ENCODE measurements around the gene GMCL1. TPM values are rescaled to one million over a fixed set of nuclear protein-coding genes. Genes with fewer than 3 reads are reported as not detected.

GMCL1 gene
- total and polyA plus RNA-seq, 9 of the 15 experiments (the other 6 are each of a cell fraction or from before 2014, with no cell fraction given), result 7.0 to 27.3 (median 15.4) TPM

- TF ChIP-seq NR4A1 (CRISPR knock-in tag; IDR thresholded peaks at IDR 0.05), result peak; percentile 81; the same call in 1 of the 2 replicates
- peak; percentile 97 for TF ChIP-seq NR4A1 (tag; IDR thresholded peaks at IDR 0.05)
- TF ChIP-seq EGR1 (conservative IDR thresholded peaks at IDR 0.05), result peak; percentile 17; the same call in 1 of the 2 replicates
- TF ChIP-seq PML (IDR thresholded peaks at IDR 0.05; ENCODE audit: low read length), result peak; percentile 99
- peak; percentile 73; the same call in 1 of the 2 replicates for TF ChIP-seq TCFL5 (CRISPR knock-in tag; conservative IDR thresholded peaks at IDR 0.05)
- no peak for TF ChIP-seq ZC3H4 (CRISPR knock-in tag; IDR thresholded peaks at IDR 0.05; ENCODE audit: borderline replicate concordance)
- TF ChIP-seq RAD51 (IDR thresholded peaks at IDR 0.05; ENCODE audit: borderline replicate concordance, low read depth), result peak; percentile 64
- TF ChIP-seq CCNT2 (IDR thresholded peaks at IDR 0.05; ENCODE audit: borderline replicate concordance, extremely low read depth, insufficient read length, low read depth, low read length), result peak; percentile 100
- peak; percentile 51; the same call in 1 of the 2 replicates for TF ChIP-seq MTA3 (IDR thresholded peaks at IDR 0.05; ENCODE audit: borderline replicate concordance)
- peak; percentile 85 for TF ChIP-seq ETS1 (conservative IDR thresholded peaks at IDR 0.05; ENCODE audit: control insufficient read depth, low read depth, low read length)
These were observed 30.4 kb upstream of the GMCL1 start (continued) for GRCh38 chr2:69798909-69799526.
